Measurements from ENCODE around the gene CEP72. TPM values are rescaled to one million over a fixed set of nuclear protein-coding genes. Genes with fewer than 3 reads are reported as not detected.
"Not testable (repeated sequence)": the region's sequence is repeated elsewhere in the genome, so short reads cannot be mapped to it uniquely, and the experiment has no call there.

CEP72 gene
- total RNA-seq, 1 experiment from 2014 or later = 24.8 TPM

DNA sequence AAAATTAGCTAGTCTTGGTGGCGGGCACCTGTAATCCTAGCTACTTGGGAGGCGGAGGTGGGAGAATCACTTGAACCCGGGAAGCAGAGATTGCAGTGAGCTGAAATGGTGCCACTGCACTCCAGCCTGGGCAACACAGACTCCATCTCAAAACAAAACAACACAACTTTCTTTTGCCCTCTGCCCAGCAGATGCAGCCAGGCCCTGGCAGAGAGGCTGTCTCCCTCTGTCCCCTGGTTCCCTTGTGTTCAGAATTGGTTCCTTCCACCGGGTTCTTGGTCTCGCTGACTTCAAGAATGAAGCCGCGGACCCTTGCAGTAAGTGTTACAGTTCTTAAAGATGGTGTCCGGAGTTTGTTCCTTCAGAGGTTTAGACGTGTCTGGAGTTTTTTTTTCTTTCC, 30.2 kb upstream of the CEP72 start:
- Mint-ChIP-seq H3K27me3 (ENCODE audit: low read depth) (peaks cover 81% of the 10 kb centered on the region), H3K4me1 (peaks cover 19 to 24% of the 10 kb centered on the region in 2 experiments), H3K9me3 (peaks cover 13 to 15% of the 10 kb centered on the region in 2 experiments), H3K36me3 (ENCODE audit: insufficient read depth in 1 of 3, low read depth in 3 of 3) (0 out of 7 replicates have a peak, but pooled peaks cover 0 to 7% (median 0%) of the 10 kb centered on the region in 3 experiments), H3K27ac (no peak overlapping the region), H3K4me3 (no peak overlapping the region)
- H3T11ph ChIP-seq (ENCODE audit: low read length) = no peak overlapping the region
- H2BK20ac ChIP-seq (ENCODE audit: low read depth, low read length, poor library complexity, severe bottlenecking) = no peak overlapping the region
- no peaks in the 10 kb centered on the region for H4K20me1 ChIP-seq (ENCODE audit: control insufficient read depth, insufficient read depth, insufficient read length)
- H4K5ac ChIP-seq (ENCODE audit: insufficient read length, low read depth, low read length) = no peak overlapping the region
- no peak overlapping the region for H3K4ac ChIP-seq (ENCODE audit: low read depth, low read length)
- H3K56ac ChIP-seq (ENCODE audit: insufficient read length, low read depth, low read length) = no peak overlapping the region
- no peak overlapping the region for H3K4me2 ChIP-seq (ENCODE audit: insufficient read depth, insufficient read length, low read length)
- H3K27me3 ChIP-seq (ENCODE audit: insufficient read depth, low read length) = no peaks in the 10 kb centered on the region; the same call in 1 of the 2 replicates
- no peak overlapping the region for H2BK12ac ChIP-seq (ENCODE audit: insufficient read length, low read depth, low read length)
- TF ChIP-seq, protein P1, sequence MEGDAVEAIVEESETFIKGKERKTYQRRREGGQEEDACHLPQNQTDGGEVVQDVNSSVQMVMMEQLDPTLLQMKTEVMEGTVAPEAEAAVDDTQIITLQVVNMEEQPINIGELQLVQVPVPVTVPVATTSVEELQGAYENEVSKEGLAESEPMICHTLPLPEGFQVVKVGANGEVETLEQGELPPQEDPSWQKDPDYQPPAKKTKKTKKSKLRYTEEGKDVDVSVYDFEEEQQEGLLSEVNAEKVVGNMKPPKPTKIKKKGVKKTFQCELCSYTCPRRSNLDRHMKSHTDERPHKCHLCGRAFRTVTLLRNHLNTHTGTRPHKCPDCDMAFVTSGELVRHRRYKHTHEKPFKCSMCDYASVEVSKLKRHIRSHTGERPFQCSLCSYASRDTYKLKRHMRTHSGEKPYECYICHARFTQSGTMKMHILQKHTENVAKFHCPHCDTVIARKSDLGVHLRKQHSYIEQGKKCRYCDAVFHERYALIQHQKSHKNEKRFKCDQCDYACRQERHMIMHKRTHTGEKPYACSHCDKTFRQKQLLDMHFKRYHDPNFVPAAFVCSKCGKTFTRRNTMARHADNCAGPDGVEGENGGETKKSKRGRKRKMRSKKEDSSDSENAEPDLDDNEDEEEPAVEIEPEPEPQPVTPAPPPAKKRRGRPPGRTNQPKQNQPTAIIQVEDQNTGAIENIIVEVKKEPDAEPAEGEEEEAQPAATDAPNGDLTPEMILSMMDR (conservative IDR thresholded peaks at IDR 0.05) = no peak
- no peaks in the 10 kb centered on the region for H3K4me1 ChIP-seq (ENCODE audit: insufficient read depth, low read length)
- no peaks in the 10 kb centered on the region for H3K9me3 ChIP-seq (ENCODE audit: control insufficient read depth, low read depth, low read length)
- no peak for DNase-seq
- WGBS (ENCODE audit: extremely low coverage, insufficient read length, low lambda C conversion rate) = no CpG with 5 or more reads among the region's 9 CpGs
- H3K23me2 ChIP-seq (ENCODE audit: insufficient read length, low read depth, low read length, poor library complexity, severe bottlenecking) = no peaks in the 10 kb centered on the region
- no peak overlapping the region for H4K8ac ChIP-seq (replicated peaks; ENCODE audit: insufficient read length, low read depth, low read length)
- no peak overlapping the region for H4K91ac ChIP-seq (ENCODE audit: insufficient read length, low read depth, low read length)
- H2BK15ac ChIP-seq (ENCODE audit: low read depth, low read length) = no peak overlapping the region
- H3K9ac ChIP-seq (ENCODE audit: extremely low read depth, insufficient read length, low read length) = no peak overlapping the region
- H3K23ac ChIP-seq (ENCODE audit: insufficient read length, low read depth, low read length) = no peak overlapping the region
- H2BK120ac ChIP-seq (ENCODE audit: low read depth, low read length, poor library complexity, severe bottlenecking) = no peak overlapping the region
- no peak overlapping the region for H2AFZ ChIP-seq (ENCODE audit: low read length)
- no peak overlapping the region for H2BK5ac ChIP-seq (ENCODE audit: insufficient read length, low read length)
- H3K18ac ChIP-seq (ENCODE audit: insufficient read length, low read depth, low read length) = no peak overlapping the region
- H3K79me1 ChIP-seq (ENCODE audit: insufficient read depth, low read depth, low read length, poor library complexity, severe bottlenecking) = no peaks in the 10 kb centered on the region
- H3K27ac ChIP-seq (ENCODE audit: insufficient read length, low read depth, low read length) = no peak overlapping the region
- H3K14ac ChIP-seq (ENCODE audit: insufficient read depth, low read length) = no peak overlapping the region
- no peaks in the 10 kb centered on the region for H3K79me2 ChIP-seq (ENCODE audit: insufficient read depth, low read length)
- H2AK5ac ChIP-seq (ENCODE audit: insufficient read length, low read length) = no peak overlapping the region

GRCh38 chr5:582445-582844, 29.7 kb upstream of the CEP72 start:
- Mint-ChIP-seq H3K4me1 (peaks cover 19 to 24% of the 10 kb centered on the region in 2 experiments), H3K9me3 (peaks cover 10 to 14% of the 10 kb centered on the region in 2 experiments), H3K27me3 (ENCODE audit: low read depth) (peaks cover 81% of the 10 kb centered on the region)
- not testable (repeated sequence) for H3K9ac ChIP-seq (ENCODE audit: extremely low read depth, insufficient read length, low read length); H3K79me2 ChIP-seq (ENCODE audit: insufficient read depth, low read length); H3K4me3 Mint-ChIP-seq; H3K23me2 ChIP-seq (ENCODE audit: insufficient read length, low read depth, low read length, poor library complexity, severe bottlenecking); H3K79me1 ChIP-seq (ENCODE audit: insufficient read depth, low read depth, low read length, poor library complexity, severe bottlenecking); H4K5ac ChIP-seq (ENCODE audit: insufficient read length, low read depth, low read length); H4K20me1 ChIP-seq (ENCODE audit: control insufficient read depth, insufficient read depth, insufficient read length); H3K36me3 Mint-ChIP-seq (ENCODE audit: insufficient read depth in 1 of 3, low read depth in 3 of 3); DNase-seq; H2BK120ac ChIP-seq (ENCODE audit: low read depth, low read length, poor library complexity, severe bottlenecking); H3K9me3 ChIP-seq (ENCODE audit: control insufficient read depth, low read depth, low read length); H2BK12ac ChIP-seq (ENCODE audit: insufficient read length, low read depth, low read length); H2BK5ac ChIP-seq (ENCODE audit: insufficient read length, low read length); H3K56ac ChIP-seq (ENCODE audit: insufficient read length, low read depth, low read length); H3T11ph ChIP-seq (ENCODE audit: low read length); H4K8ac ChIP-seq (replicated peaks; ENCODE audit: insufficient read length, low read depth, low read length); H3K4me2 ChIP-seq (ENCODE audit: insufficient read depth, insufficient read length, low read length); H2AK5ac ChIP-seq (ENCODE audit: insufficient read length, low read length); H2BK20ac ChIP-seq (ENCODE audit: low read depth, low read length, poor library complexity, severe bottlenecking); H3K27ac Mint-ChIP-seq; H3K27me3 ChIP-seq (ENCODE audit: insufficient read depth, low read length); H3K14ac ChIP-seq (ENCODE audit: insufficient read depth, low read length); H2AFZ ChIP-seq (ENCODE audit: low read length); H2BK15ac ChIP-seq (ENCODE audit: low read depth, low read length); H3K18ac ChIP-seq (ENCODE audit: insufficient read length, low read depth, low read length); H3K27ac ChIP-seq (ENCODE audit: insufficient read length, low read depth, low read length); H4K91ac ChIP-seq (ENCODE audit: insufficient read length, low read depth, low read length); H3K4ac ChIP-seq (ENCODE audit: low read depth, low read length); H3K23ac ChIP-seq (ENCODE audit: insufficient read length, low read depth, low read length); H3K4me1 ChIP-seq (ENCODE audit: insufficient read depth, low read length)
- no CpG with 5 or more reads among the region's 3 CpGs for WGBS (ENCODE audit: extremely low coverage, insufficient read length, low lambda C conversion rate)

All from H9 (cell line).